CD4-positive, alpha-beta T cell treated with Interleukin-15 for 1 hour (primary cell): ENCODE results near the gene SNAP91.

Experiments
- DNase-seq: peaks from one replicate; pipeline ENCODE4 v3.0.0-alpha.2; 2020

SNAP91 gene

GRCh38 chr6:83536647-83537589, 172.0 kb downstream of the SNAP91 start:
- DNase-seq: no peak

GRCh38 chr6:83536034-83536646, 172.8 kb downstream of the SNAP91 start:
- peak; percentile 19 for DNase-seq

GRCh38 chr6:83518816-83519480, 190.0 kb downstream of the SNAP91 start:
- DNase-seq: no peak

GRCh38 chr6:83517500-83517899, 191.4 kb downstream of the SNAP91 start:
- no peak for DNase-seq

GRCh38 chr6:83514866-83515466, 193.9 kb downstream of the SNAP91 start:
- no peak for DNase-seq

- no peak for DNase-seq
Observed at GRCh38 chr6:83514466-83514865, 194.4 kb downstream of the SNAP91 start.

- peak; percentile 20 for DNase-seq
Observed at GRCh38 chr6:83511901-83512681, 196.8 kb downstream of the SNAP91 start, which contains the start of gene PRSS35. Gene PRSS35 (plus strand): TSS chr6:83512534. CDS start chr6:83523442, 10,908 bp downstream.

GRCh38 chr6:83511266-83511665, 197.6 kb downstream of the SNAP91 start:
- no peak for DNase-seq

GRCh38 chr6:83510791-83511190, 198.1 kb downstream of the SNAP91 start:
- DNase-seq: no peak

- no peak for DNase-seq
Observed at GRCh38 chr6:83509441-83509840, 199.5 kb downstream of the SNAP91 start.

GRCh38 chr6:83505356-83505755, 203.5 kb downstream of the SNAP91 start:
- DNase-seq: no peak
